A549 (cell line): Measurements from ENCODE around the gene TTC31. TPM values are rescaled to one million over a fixed set of nuclear protein-coding genes. Genes with fewer than 3 reads are reported as not detected.
A peak's percentile ranks its signal among the peaks of the same experiment; 100 is the strongest.

ENCODE experiments used
- ATAC-seq, 2 experiments: fragments of 200-7000 bp in 1 of 2; fragments of >200 bp in 1 of 2; cut with Nextera tagmentation in 1 of 2; cut with Tn5 transposase in 1 of 2; 3 replicates each; pipeline versions ENCODE4 v1.8.0 to v1.9.1; 2018 to 2020; ENCODE audit warnings: mild to moderate bottlenecking in 1 of 2, moderate library complexity in 1 of 2
- CTCF ChIA-PET: fragments of 300-600 bp; sonication (Branson Sonifier 250); formaldehyde crosslinking; extraction: SDS; loops from one replicate; lab custom pipeline; 2021; ENCODE audit warnings: antibody characterized with exemption, inconsistent platforms; lab: Yijun Ruan, JAX
- POLR2A ChIA-PET: fragments of 350-600 bp; formaldehyde crosslinking; extraction: SDS; loops from one replicate; lab custom pipeline; 2021; ENCODE audit warnings: antibody characterized with exemption, inconsistent platforms; lab: Yijun Ruan, JAX
- DNase-seq, 2 experiments: peaks; one replicate each; pipeline versions ENCODE4 v3.0.0 to v3.0.0-alpha.2; 2011 to 2016; ENCODE audit warnings: low read depth in 1 of 2, low spot score in 1 of 2
- FAIRE-seq: peaks from 2 replicates; lab custom pipeline; 2011; peaks lifted over from hg19 to GRCh38; lab: Jason Lieb, UNC
- H3K27ac ChIP-seq, 2 experiments: fragments of >200 bp; sonication (Bioruptor Twin); formaldehyde crosslinking; 3 replicates each; pipeline ENCODE4 v1.5.1; 2016 to 2017
- H3K4me1 ChIP-seq: fragments of >200 bp; sonication (Bioruptor Twin); formaldehyde crosslinking; 3 replicates; pipeline ENCODE4 v1.6.1; 2016
- H3K4me2 ChIP-seq: fragments of >200 bp; sonication (Bioruptor Twin); formaldehyde crosslinking; 3 replicates; pipeline ENCODE4 v1.6.1; 2016
- H3K4me3 ChIP-seq: fragments of >200 bp; sonication (Bioruptor Twin); formaldehyde crosslinking; 3 replicates; pipeline ENCODE4 v1.5.1; 2016
- H3K9me3 ChIP-seq: fragments of >200 bp; sonication (Bioruptor Twin); formaldehyde crosslinking; 3 replicates; pipeline ENCODE4 v1.6.1; 2016
- ATOH8 ChIP-seq: fragments of 250-450 bp; sonication (Bioruptor Pico); IDR thresholded peaks from 2 replicates; pipeline ENCODE4 v1.5.0; 2020; ENCODE audit warnings: low read depth, mild to moderate bottlenecking, moderate library complexity
- BHLHE40 ChIP-seq: IDR thresholded peaks from 2 replicates; pipeline ENCODE4 v1.6.1; 2012; ENCODE audit warnings: low read depth, low read length, inconsistent platforms
- CBX2 ChIP-seq: fragments of 200-600 bp; sonication (generic); IDR thresholded peaks from 2 replicates; pipeline ENCODE4 v1.6.1; 2016; ENCODE audit warnings: low read depth, mild to moderate bottlenecking, borderline replicate concordance
- CBX8 ChIP-seq: fragments of 200-600 bp; sonication (generic); IDR thresholded peaks from 2 replicates; pipeline ENCODE4 v1.6.1; 2016
- CEBPB ChIP-seq, 2 experiments: fragments of >200 bp in 1 of 2; sonication (Bioruptor Twin) in 1 of 2; formaldehyde crosslinking in 1 of 2; IDR thresholded peaks; 2 replicates each; pipeline ENCODE4 v1.6.1; 2012 to 2016
- EHMT2 ChIP-seq: fragments of 200-600 bp; sonication (generic); IDR thresholded peaks from 2 replicates; pipeline ENCODE4 v1.6.1; 2016; ENCODE audit warnings: antibody characterized with exemption, low read depth, mild to moderate bottlenecking, moderate library complexity
- FOSL2 ChIP-seq, 2 experiments: fragments of 450-650 bp in 1 of 2; fragments of >200 bp in 1 of 2; sonication (Bioruptor Twin) in 1 of 2; formaldehyde crosslinking; IDR thresholded peaks; 2 replicates each; pipeline versions ENCODE4 v1.5.0 to v1.6.1; 2016 to 2020; ENCODE audit warnings: mild to moderate bottlenecking in 1 of 2, moderate library complexity in 1 of 2
- GATA3 ChIP-seq: IDR thresholded peaks from 2 replicates; pipeline ENCODE4 v1.6.1; 2012; ENCODE audit warnings: borderline replicate concordance
- HDAC2 ChIP-seq: fragments of 200-600 bp; sonication (generic); IDR thresholded peaks from 2 replicates; pipeline ENCODE4 v1.6.1; 2016
- JUN ChIP-seq, 2 experiments: fragments of >200 bp; sonication (Bioruptor Twin); formaldehyde crosslinking; IDR thresholded peaks; 2 replicates in 1 of 2; 3 replicates in 1 of 2; pipeline ENCODE4 v1.6.1; 2016 to 2017
- KDM5A ChIP-seq: fragments of 200-600 bp; sonication (generic); IDR thresholded peaks from 2 replicates; pipeline ENCODE4 v1.6.1; 2016; ENCODE audit warnings: antibody characterized with exemption, mild to moderate bottlenecking
- MAFK ChIP-seq: fragments of 450-650 bp; IDR thresholded peaks from 2 replicates; pipeline ENCODE4 v1.6.1; 2014; ENCODE audit not compliant: partially characterized antibody
- MAZ ChIP-seq: fragments of 150-350 bp; IDR thresholded peaks from 2 replicates; pipeline ENCODE4 v1.6.1; 2014; ENCODE audit warnings: antibody characterized with exemption, low read depth, low read length, borderline replicate concordance
- MYC ChIP-seq: IDR thresholded peaks from 2 replicates; pipeline ENCODE4 v1.6.1; 2012; ENCODE audit warnings: mild to moderate bottlenecking, inconsistent platforms, low read length, improper control_type of control experiment, borderline replicate concordance
- PHF8 ChIP-seq: fragments of 200-600 bp; sonication (generic); IDR thresholded peaks from 2 replicates; pipeline ENCODE4 v1.6.1; 2016; ENCODE audit warnings: low read depth, mild to moderate bottlenecking, antibody characterized with exemption, moderate library complexity, borderline replicate concordance
- POLR2A ChIP-seq: IDR thresholded peaks from 2 replicates; pipeline ENCODE4 v1.6.1; 2012; ENCODE audit warnings: mild to moderate bottlenecking, low read length
- POLR2AphosphoS2 ChIP-seq: conservative IDR thresholded peaks from 2 replicates; pipeline ENCODE4 v1.6.1; 2012; ENCODE audit warnings: low read length, improper control_type of control experiment, inconsistent platforms
- RAD21 ChIP-seq, 2 experiments: fragments of >200 bp in 1 of 2; sonication (Bioruptor Twin) in 1 of 2; formaldehyde crosslinking in 1 of 2; IDR thresholded peaks in 1 of 2; conservative IDR thresholded peaks in 1 of 2; 2 replicates in 1 of 2; 3 replicates in 1 of 2; pipeline ENCODE4 v1.6.1; 2012 to 2018; ENCODE audit warnings: inconsistent platforms in 1 of 2
- RFX5 ChIP-seq: fragments of 450-650 bp; IDR thresholded peaks from 2 replicates; pipeline ENCODE4 v1.7.1; 2014; ENCODE audit warnings: antibody characterized with exemption, mild to moderate bottlenecking, moderate library complexity
- RNF2 ChIP-seq: fragments of 200-600 bp; sonication (generic); IDR thresholded peaks from 2 replicates; pipeline ENCODE4 v1.6.1; 2016; ENCODE audit warnings: low read depth, mild to moderate bottlenecking, antibody characterized with exemption, moderate library complexity, borderline replicate concordance
- TFCP2L1 ChIP-seq: fragments of 250-450 bp; sonication (Bioruptor Pico); IDR thresholded peaks from 2 replicates; pipeline ENCODE4 v1.5.0; 2021; ENCODE audit warnings: mild to moderate bottlenecking
- ZNF302 ChIP-seq: fragments of 250-450 bp; sonication (Bioruptor Pico); IDR thresholded peaks from 2 replicates; pipeline ENCODE4 v1.9.0; 2021; ENCODE audit warnings: inconsistent platforms, mild to moderate bottlenecking, moderate library complexity
- WGBS: methylation state at CpG from one replicate; pipeline ENCODE4 v1.1.6; 2017; ENCODE audit errors: missing lambda C conversion rate; 5-methylcytosine and 5-hydroxymethylcytosine counted together
- polyA plus RNA-seq, 4 experiments: library from polyadenylated mRNA; depleted of rRNA in 3 of 4; stranded (reverse); fragments of >200 nt; fragmentation: RNase III in 1 of 4; extraction: RNeasy Plus Mini Kit Qiagen cat#74134 plus additional on column Dnase treatment in 1 of 4; gene quantifications; 2 replicates in 3 of 4; 3 replicates in 1 of 4; pipeline ENCODE4 v1.2.3, GENCODE V29; 2011 to 2017
- TF ChIP-seq, protein P1 (sequence below): IDR thresholded peaks from 2 replicates; pipeline ENCODE4 v1.6.1; 2012
- TF ChIP-seq, protein P2 (sequence below): fragments of 250-450 bp; sonication (Bioruptor Pico); IDR thresholded peaks from 2 replicates; pipeline ENCODE4 v1.5.0; 2021; ENCODE audit warnings: mild to moderate bottlenecking, moderate library complexity, borderline replicate concordance
- TF ChIP-seq, protein P3 (sequence below): IDR thresholded peaks from 2 replicates; pipeline ENCODE4 v1.6.1; 2012
- TF ChIP-seq, protein P4 (sequence below): fragments of >200 bp; sonication (Bioruptor Twin); formaldehyde crosslinking; IDR thresholded peaks from 3 replicates; pipeline ENCODE4 v1.6.1; 2016
- TF ChIP-seq, protein P5 (sequence below): IDR thresholded peaks from 2 replicates; pipeline ENCODE4 v1.6.1; 2012; ENCODE audit warnings: low read depth, borderline replicate concordance

Gene TTC31
- polyA plus RNA-seq, 2 of the 4 experiments (the other 2 are of a cell fraction) = 26.2 to 29.6 TPM

DNA sequence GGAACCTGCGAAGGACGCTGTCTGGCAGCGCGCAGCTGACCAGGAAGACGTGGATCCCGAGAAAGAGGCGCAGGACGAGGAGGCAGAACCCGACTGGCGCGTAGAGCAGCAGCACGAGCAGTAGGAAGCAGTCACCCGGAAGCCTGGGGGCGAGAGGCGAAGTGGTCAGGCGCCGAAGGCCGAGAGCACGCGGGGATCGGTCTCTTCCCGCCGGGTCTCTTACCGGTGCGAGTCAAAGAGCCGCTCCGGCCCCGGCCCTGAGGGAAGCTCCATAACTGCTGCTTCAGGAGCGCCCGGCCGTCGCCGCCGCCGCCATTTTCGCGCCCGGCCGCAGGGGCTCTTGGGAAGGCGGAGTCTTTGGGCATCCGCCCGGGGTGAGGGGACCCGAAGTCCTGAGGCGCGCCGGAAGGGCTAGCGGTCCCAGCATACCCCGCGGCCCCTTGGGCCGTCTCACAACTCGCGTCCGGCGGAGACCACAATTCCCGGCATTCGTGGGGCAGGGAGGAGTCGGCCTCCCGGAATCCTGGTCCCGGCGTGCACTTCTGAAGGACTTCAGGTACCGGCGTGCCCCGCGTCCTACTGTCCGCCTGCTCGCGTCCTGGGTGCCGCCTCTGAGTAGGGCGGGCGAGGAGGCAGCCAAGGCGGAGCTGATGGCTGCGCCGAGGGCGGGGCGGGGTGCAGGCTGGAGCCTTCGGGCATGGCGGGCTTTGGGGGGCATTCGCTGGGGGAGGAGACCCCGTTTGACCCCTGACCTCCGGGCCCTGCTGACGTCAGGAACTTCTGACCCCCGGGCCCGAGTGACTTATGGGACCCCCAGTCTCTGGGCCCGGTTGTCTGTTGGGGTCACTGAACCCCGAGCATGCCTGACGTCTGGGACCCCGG lies 46.7 kb downstream of the TTC31 start, which contains the start of the genes AUP1 and HTRA2:
TSS of gene AUP1 (minus strand) at position 350 of the 882 bp plus-strand sequence. CDS start at position 273, 77 bp downstream.
TSS of gene HTRA2 (plus strand) at position 577 of the 882 bp plus-strand sequence. CDS start at position 651, 74 bp downstream.
- peak within 1 kb of the TSS; percentile 97 for H3K4me2 ChIP-seq
- H3K9me3 ChIP-seq = no peaks in the 10 kb centered on the region
- peak within 1 kb of the TSS; percentile 57 for H3K4me3 ChIP-seq
- ATAC-seq = peak; percentile 91 to 97
- no peak for FAIRE-seq
- 0 out of 2 replicates have a peak, but pooled peaks have one; percentile 43 for TF ChIP-seq TFCP2L1 (CRISPR knock-in tag)
- no peak for TF ChIP-seq ZNF302
- TF ChIP-seq POLR2A = peak; percentile 86
- TF ChIP-seq, protein P1, sequence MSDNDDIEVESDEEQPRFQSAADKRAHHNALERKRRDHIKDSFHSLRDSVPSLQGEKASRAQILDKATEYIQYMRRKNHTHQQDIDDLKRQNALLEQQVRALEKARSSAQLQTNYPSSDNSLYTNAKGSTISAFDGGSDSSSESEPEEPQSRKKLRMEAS = peak; percentile 81
- peak; percentile 32; the same call in 1 of the 2 replicates for TF ChIP-seq RFX5
- peak in 1 of 2 experiments; percentile 20; a peak in 1 of 5 replicates for TF ChIP-seq RAD21 (conservative IDR thresholded peaks at IDR 0.05 in 1 of 2, IDR thresholded peaks at IDR 0.05 in 1 of 2)
- TF ChIP-seq, protein P2, sequence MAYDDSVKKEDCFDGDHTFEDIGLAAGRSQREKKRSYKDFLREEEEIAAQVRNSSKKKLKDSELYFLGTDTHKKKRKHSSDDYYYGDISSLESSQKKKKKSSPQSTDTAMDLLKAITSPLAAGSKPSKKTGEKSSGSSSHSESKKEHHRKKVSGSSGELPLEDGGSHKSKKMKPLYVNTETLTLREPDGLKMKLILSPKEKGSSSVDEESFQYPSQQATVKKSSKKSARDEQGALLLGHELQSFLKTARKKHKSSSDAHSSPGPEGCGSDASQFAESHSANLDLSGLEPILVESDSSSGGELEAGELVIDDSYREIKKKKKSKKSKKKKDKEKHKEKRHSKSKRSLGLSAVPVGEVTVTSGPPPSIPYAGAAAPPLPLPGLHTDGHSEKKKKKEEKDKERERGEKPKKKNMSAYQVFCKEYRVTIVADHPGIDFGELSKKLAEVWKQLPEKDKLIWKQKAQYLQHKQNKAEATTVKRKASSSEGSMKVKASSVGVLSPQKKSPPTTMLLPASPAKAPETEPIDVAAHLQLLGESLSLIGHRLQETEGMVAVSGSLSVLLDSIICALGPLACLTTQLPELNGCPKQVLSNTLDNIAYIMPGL (CRISPR knock-in tag) = 0 out of 2 replicates have a peak, but pooled peaks have one; percentile 34
- peak; percentile 52; the same call in 1 of the 2 replicates for TF ChIP-seq MAZ
- peak; percentile 88; the same call in 1 of the 2 replicates for TF ChIP-seq HDAC2
- TF ChIP-seq PHF8 = peak; percentile 99
- no peak for TF ChIP-seq EHMT2
- peak; percentile 32; the same call in 1 of the 2 replicates for TF ChIP-seq MYC
- no peak for TF ChIP-seq RNF2
- TF ChIP-seq MAFK = no peak
- TF ChIP-seq, protein P3, sequence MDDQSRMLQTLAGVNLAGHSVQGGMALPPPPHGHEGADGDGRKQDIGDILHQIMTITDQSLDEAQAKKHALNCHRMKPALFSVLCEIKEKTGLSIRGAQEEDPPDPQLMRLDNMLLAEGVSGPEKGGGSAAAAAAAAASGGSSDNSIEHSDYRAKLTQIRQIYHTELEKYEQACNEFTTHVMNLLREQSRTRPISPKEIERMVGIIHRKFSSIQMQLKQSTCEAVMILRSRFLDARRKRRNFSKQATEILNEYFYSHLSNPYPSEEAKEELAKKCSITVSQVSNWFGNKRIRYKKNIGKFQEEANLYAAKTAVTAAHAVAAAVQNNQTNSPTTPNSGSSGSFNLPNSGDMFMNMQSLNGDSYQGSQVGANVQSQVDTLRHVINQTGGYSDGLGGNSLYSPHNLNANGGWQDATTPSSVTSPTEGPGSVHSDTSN = peak; percentile 77
- no peak for TF ChIP-seq GATA3
- TF ChIP-seq KDM5A = peak; percentile 98
- TF ChIP-seq, protein P4, sequence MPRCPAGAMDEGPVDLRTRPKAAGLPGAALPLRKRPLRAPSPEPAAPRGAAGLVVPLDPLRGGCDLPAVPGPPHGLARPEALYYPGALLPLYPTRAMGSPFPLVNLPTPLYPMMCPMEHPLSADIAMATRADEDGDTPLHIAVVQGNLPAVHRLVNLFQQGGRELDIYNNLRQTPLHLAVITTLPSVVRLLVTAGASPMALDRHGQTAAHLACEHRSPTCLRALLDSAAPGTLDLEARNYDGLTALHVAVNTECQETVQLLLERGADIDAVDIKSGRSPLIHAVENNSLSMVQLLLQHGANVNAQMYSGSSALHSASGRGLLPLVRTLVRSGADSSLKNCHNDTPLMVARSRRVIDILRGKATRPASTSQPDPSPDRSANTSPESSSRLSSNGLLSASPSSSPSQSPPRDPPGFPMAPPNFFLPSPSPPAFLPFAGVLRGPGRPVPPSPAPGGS = peak; percentile 83
- no peak for TF ChIP-seq ATOH8 (CRISPR knock-in tag)
- TF ChIP-seq, protein P5, sequence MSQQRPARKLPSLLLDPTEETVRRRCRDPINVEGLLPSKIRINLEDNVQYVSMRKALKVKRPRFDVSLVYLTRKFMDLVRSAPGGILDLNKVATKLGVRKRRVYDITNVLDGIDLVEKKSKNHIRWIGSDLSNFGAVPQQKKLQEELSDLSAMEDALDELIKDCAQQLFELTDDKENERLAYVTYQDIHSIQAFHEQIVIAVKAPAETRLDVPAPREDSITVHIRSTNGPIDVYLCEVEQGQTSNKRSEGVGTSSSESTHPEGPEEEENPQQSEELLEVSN = peak; percentile 74; the same call in 1 of the 2 replicates
- no peak for TF ChIP-seq BHLHE40
- no peak for TF ChIP-seq FOSL2 (IDR thresholded peaks at IDR 0.05)
- no peak for TF ChIP-seq FOSL2 (CRISPR knock-in tag; IDR thresholded peaks at IDR 0.05)
- no peak for TF ChIP-seq CEBPB (IDR thresholded peaks at IDR 0.05)
- TF ChIP-seq JUN (IDR thresholded peaks at IDR 0.05) = peak; percentile 82 to 98
- no peak for TF ChIP-seq CBX8
- no peak for TF ChIP-seq POLR2AphosphoS2
- no peak for TF ChIP-seq CBX2
- TF ChIP-seq, all 56 proteins: peak for 15
- peak; percentile 99 to 100 for DNase-seq
- Histone ChIP-seq H3K4me1 (peaks cover 17% of the 10 kb centered on the region), H3K27ac (peak within 1 kb of the TSS; percentile 93 to 96)
- 2% methylated on average over 28 of the region's 87 CpGs for WGBS
- ChIA-PET POLR2A (interaction anchor here (0.6 to 1.9 kb wide), 11 partner anchors 9 to 72 kb away, joined by 3 to 11 read pairs (median 5); partner anchors contain the start of genes CCDC142, PCGF1, TTC31 and WBP1), CTCF (interaction anchor here (1.3 to 8.5 kb wide), 8 partner anchors 10 to 57 kb away, joined by 4 to 92 read pairs (median 27); partner anchors contain the start of genes CCDC142, PCGF1 and TTC31)
